ENCODE data around the gene LFNG. TPM values are rescaled to one million over a fixed set of nuclear protein-coding genes. Genes with fewer than 3 reads are reported as not detected.
A peak's percentile ranks its signal among the peaks of the same experiment; 100 is the strongest.

Gene LFNG
- total and polyA plus RNA-seq, 10 donors = 21.2 to 47.4 (median 34.0) TPM

GRCh38 chr7:2504128-2504888 is 15.3 kb upstream of the LFNG start:
- 85 to 97% (median 88%) methylated on average over 15 to 21 of the region's 21 CpGs for WGBS, 5 donors
- Histone ChIP-seq H3K9me3 (no peaks in the 10 kb centered on the region), H3K4me1 (peaks cover 18 to 31% (median 21%) of the 10 kb centered on the region in 6 donors), H3K4me3 (no peak overlapping the region), H3K27ac (no peak overlapping the region), H3K36me3 (no peaks in the 10 kb centered on the region), H3K27me3 (replicated peaks in 1 of 7) (peaks cover 0 to 3% (median 0%) of the 10 kb centered on the region in 7 donors)
- intact Hi-C loops (cut with DNase I; ENCODE audit: low total_unique reads) = no loop called here
- DNase-seq = no peak
- TF ChIP-seq POLR2A (IDR thresholded peaks at IDR 0.05) (no peak), CTCF (IDR thresholded peaks at IDR 0.05 in 8 of 11, conservative IDR thresholded peaks at IDR 0.05 in 3 of 11) (no peak), POLR2AphosphoS5 (IDR thresholded peaks at IDR 0.05) (no peak)

- 86 to 94% (median 91%) methylated on average over 12 to 19 of the region's 19 CpGs for WGBS, 5 donors
- Histone ChIP-seq H3K27me3 (replicated peaks in 1 of 7) (peaks cover 0 to 3% (median 0%) of the 10 kb centered on the region in 7 donors), H3K4me3 (no peak overlapping the region), H3K4me1 (peaks cover 24 to 38% (median 27%) of the 10 kb centered on the region in 6 donors), H3K27ac (no peak overlapping the region), H3K9me3 (no peaks in the 10 kb centered on the region), H3K36me3 (no peaks in the 10 kb centered on the region)
- DNase-seq = no peak
- intact Hi-C loops (cut with DNase I; ENCODE audit: low total_unique reads) = no loop called here
- TF ChIP-seq POLR2A (IDR thresholded peaks at IDR 0.05) (no peak), CTCF (IDR thresholded peaks at IDR 0.05 in 8 of 11, conservative IDR thresholded peaks at IDR 0.05 in 3 of 11) (no peak), POLR2AphosphoS5 (IDR thresholded peaks at IDR 0.05) (no peak)
These were observed 14.6 kb upstream of the LFNG start for GRCh38 chr7:2504889-2505375.

GRCh38 chr7:2505401-2505800 is 14.2 kb upstream of the LFNG start:
- TF ChIP-seq CTCF (IDR thresholded peaks at IDR 0.05 in 8 of 11, conservative IDR thresholded peaks at IDR 0.05 in 3 of 11) (no peak), POLR2A (IDR thresholded peaks at IDR 0.05) (no peak), POLR2AphosphoS5 (IDR thresholded peaks at IDR 0.05) (no peak)
- intact Hi-C loops (cut with DNase I; ENCODE audit: low total_unique reads) = no loop called here

GRCh38 chr7:2507208-2507916 is 12.2 kb upstream of the LFNG start:
- Histone ChIP-seq H3K4me1 (peaks cover 48 to 62% (median 51%) of the 10 kb centered on the region in 6 donors), H3K9me3 (no peaks in the 10 kb centered on the region), H3K27me3 (replicated peaks in 1 of 7) (no peaks in the 10 kb centered on the region), H3K27ac (peak overlapping the region in 5 of 8 donors; percentile 86 to 97 (median 91)), H3K36me3 (no peaks in the 10 kb centered on the region), H3K4me3 (no peak overlapping the region)
- intact Hi-C loops (cut with DNase I; ENCODE audit: low total_unique reads) = no loop called here
- WGBS, 5 donors = 78 to 86% (median 85%) methylated on average over 21 to 26 of the region's 26 CpGs
- DNase-seq = peak; percentile 81
- no peak for TF ChIP-seq POLR2A (IDR thresholded peaks at IDR 0.05)
- TF ChIP-seq POLR2AphosphoS5 (IDR thresholded peaks at IDR 0.05) = no peak
- TF ChIP-seq CTCF (IDR thresholded peaks at IDR 0.05 in 8 of 11, conservative IDR thresholded peaks at IDR 0.05 in 3 of 11) = no peak

More at GRCh38 chr7:2505401-2505800, 14.2 kb upstream of the LFNG start:
- peaks cover 28 to 42% (median 31%) of the 10 kb centered on the region in 6 donors for H3K4me1 ChIP-seq
- no peak overlapping the region for H3K4me3 ChIP-seq
- H3K27ac ChIP-seq = no peak overlapping the region
- no peaks in the 10 kb centered on the region for H3K36me3 ChIP-seq
- DNase-seq = no peak
- peaks cover 0 to 2% (median 0%) of the 10 kb centered on the region in 7 donors for H3K27me3 ChIP-seq (replicated peaks in 1 of 7)
- 88 to 97% (median 95%) methylated on average over 7 to 14 of the region's 14 CpGs for WGBS, 5 donors
- no peaks in the 10 kb centered on the region for H3K9me3 ChIP-seq

All from spleen (tissue), 11 donors.